8988T (cell line): ENCODE data around the gene REEP6.
"Not testable (repeated sequence)": the region's sequence is repeated elsewhere in the genome, so short reads cannot be mapped to it uniquely, and the experiment has no call there.

Source experiments
- DNase-seq: peaks from one replicate; pipeline ENCODE4 v3.0.0; 2011

Gene REEP6

GRCh38 chr19:1492474-1493006, 1.6 kb downstream of the REEP6 start:
- no peak for DNase-seq

GRCh38 chr19:1494115-1494815, 3.3 kb downstream of the REEP6 start:
- DNase-seq, result no peak

- no peak for DNase-seq
Observed at GRCh38 chr19:1495051-1495798, 4.2 kb downstream of the REEP6 start.

- no peak for DNase-seq
Observed at GRCh38 chr19:1495799-1496713, 5.1 kb downstream of the REEP6 start.

- no peak for DNase-seq
Observed at GRCh38 chr19:1496714-1497577, 6.0 kb downstream of the REEP6 start.

GRCh38 chr19:1497578-1498235, 6.7 kb downstream of the REEP6 start:
- no peak for DNase-seq

GRCh38 chr19:1499231-1499630, 8.2 kb downstream of the REEP6 start:
- not testable (repeated sequence) for DNase-seq

- DNase-seq, result no peak
Observed at GRCh38 chr19:1501200-1501595, 10.2 kb downstream of the REEP6 start.

- no peak for DNase-seq
Observed at GRCh38 chr19:1502433-1503088, 11.6 kb downstream of the REEP6 start.

GRCh38 chr19:1503089-1503924, 12.3 kb downstream of the REEP6 start:
- DNase-seq, result no peak

- no peak for DNase-seq
Observed at GRCh38 chr19:1503925-1504773, 13.2 kb downstream of the REEP6 start.

GRCh38 chr19:1505012-1505411, 14.0 kb downstream of the REEP6 start:
- no peak for DNase-seq

- DNase-seq, result no peak
Observed at GRCh38 chr19:1505991-1506881, 15.3 kb downstream of the REEP6 start.

- DNase-seq, result no peak
Observed at GRCh38 chr19:1507192-1507660, 16.2 kb downstream of the REEP6 start.

- DNase-seq, result peak; percentile 90
Observed at GRCh38 chr19:1507763-1508506, 17.0 kb downstream of the REEP6 start.

- DNase-seq, result no peak
Observed at GRCh38 chr19:1508507-1508856, 17.5 kb downstream of the REEP6 start.
